PC-9 (cell line): ENCODE results near the gene SLC7A5. TPM values are rescaled to one million over a fixed set of nuclear protein-coding genes. Genes with fewer than 3 reads are reported as not detected.

Source experiments
- BruUV-seq: library from RNA; stranded (reverse); fragments of 400-500 nt; replicated peaks from 2 replicates; lab custom pipeline; 2021; lab: Mats Ljungman, UMichigan
- CTCF ChIA-PET: fragments of 300-600 bp; sonication (Branson Sonifier 250); formaldehyde crosslinking; loops from one replicate; lab custom pipeline; 2022; ENCODE audit warnings: antibody characterized with exemption; lab: Charles Lee
- POLR2A ChIA-PET: fragments of 300-600 bp; sonication (Branson Sonifier 250); formaldehyde crosslinking; loops from one replicate; lab custom pipeline; 2022; ENCODE audit warnings: antibody characterized with exemption; ENCODE audit not compliant: unreplicated experiment; lab: Charles Lee
- DNase-seq, 2 experiments: peaks; one replicate each; pipeline versions ENCODE4 v3.0.0 to v3.0.0-alpha.2; 2015 to 2022; ENCODE audit warnings: mixed read lengths in 1 of 2
- H2AFZ ChIP-seq: fragments of 200-600 bp; sonication (generic); 2 replicates; pipeline ENCODE4 v1.8.1; 2017; ENCODE audit warnings: antibody characterized with exemption
- H3F3A ChIP-seq: fragments of 200-600 bp; sonication (generic); 2 replicates; pipeline ENCODE4 v1.8.1; 2017; ENCODE audit warnings: antibody characterized with exemption, mild to moderate bottlenecking, low read depth; ENCODE audit not compliant: insufficient read depth
- H3K27ac ChIP-seq: fragments of 200-600 bp; sonication (generic); 2 replicates; pipeline ENCODE4 v1.6.1; 2016; ENCODE audit warnings: mixed run types
- H3K27me3 ChIP-seq: fragments of 200-600 bp; sonication (generic); 2 replicates; pipeline ENCODE4 v1.6.1; 2016; ENCODE audit warnings: low read depth, mixed run types; ENCODE audit not compliant: insufficient read depth
- H3K36me3 ChIP-seq: fragments of 200-600 bp; sonication (generic); 2 replicates; pipeline ENCODE4 v1.6.1; 2016; ENCODE audit warnings: low read depth, mixed run types
- H3K4me1 ChIP-seq: fragments of 200-600 bp; sonication (generic); replicated peaks from 2 replicates; pipeline ENCODE4 v1.6.1; 2016; ENCODE audit warnings: mixed run types; ENCODE audit not compliant: insufficient read depth
- H3K4me2 ChIP-seq: fragments of 200-600 bp; sonication (generic); 2 replicates; pipeline ENCODE4 v1.6.1; 2017; ENCODE audit warnings: mixed run types
- H3K4me3 ChIP-seq: fragments of 200-600 bp; sonication (generic); 2 replicates; pipeline ENCODE4 v1.6.1; 2016; ENCODE audit warnings: mixed run types
- H3K79me2 ChIP-seq: fragments of 200-600 bp; sonication (generic); 2 replicates; pipeline ENCODE4 v1.6.1; 2017; ENCODE audit warnings: low read depth, mixed run types
- H3K9me2 ChIP-seq: fragments of 200-600 bp; sonication (generic); 2 replicates; pipeline ENCODE4 v1.8.1; 2017; ENCODE audit warnings: mild to moderate bottlenecking; ENCODE audit not compliant: insufficient read depth
- H3K9me3 ChIP-seq: fragments of 200-600 bp; sonication (generic); 2 replicates; pipeline ENCODE4 v1.8.1; 2016; ENCODE audit warnings: low read depth; ENCODE audit not compliant: insufficient read depth
- H4K20me1 ChIP-seq: fragments of 200-600 bp; sonication (generic); 2 replicates; pipeline ENCODE4 v1.8.1; 2017; ENCODE audit not compliant: insufficient read depth
- CTCF ChIP-seq: fragments of 200-600 bp; sonication (generic); conservative IDR thresholded peaks from 2 replicates; pipeline ENCODE4 v1.6.1; 2017; ENCODE audit warnings: mixed run types, antibody characterized with exemption, mild to moderate bottlenecking, moderate library complexity
- EZH2 ChIP-seq: fragments of 200-600 bp; sonication (generic); IDR thresholded peaks from 2 replicates; pipeline ENCODE4 v1.8.0; 2017; ENCODE audit warnings: antibody characterized with exemption, low read depth
- intact Hi-C: fragments of 100-400 bp; cut with micrococcal nuclease; formaldehyde crosslinking; loops from one replicate; pipeline ENCODE4 v1.10.0; 2022; ENCODE audit not compliant: unreplicated experiment
- total RNA-seq: library from RNA; stranded (reverse); gene quantifications from 2 replicates; pipeline ENCODE4 v1.2.3, GENCODE V29; 2021

Gene SLC7A5
- total RNA-seq, 1 experiment from 2014 or later = 496 TPM

GRCh38 chr16:87832741-87833502 lies 36.4 kb downstream of the SLC7A5 start:
- no peak overlapping the region for H3K4me2 ChIP-seq
- intact Hi-C loops = no loop called here
- H4K20me1 ChIP-seq = peaks cover 22% of the 10 kb centered on the region
- no peaks in the 10 kb centered on the region for H3K4me1 ChIP-seq
- H3F3A ChIP-seq = peaks cover 29% of the 10 kb centered on the region; the same call in 1 of the 2 replicates
- ChIA-PET POLR2A (interaction anchor here (0.6 kb wide), 1 partner anchor 64 kb away, joined by 12 read pairs; no protein-coding TSS in a partner anchor), CTCF (no interaction called here)
- no peaks in the 10 kb centered on the region for H3K27me3 ChIP-seq
- H3K9me3 ChIP-seq = no peaks in the 10 kb centered on the region
- H3K36me3 ChIP-seq = peaks cover 19% of the 10 kb centered on the region
- no peak for DNase-seq
- H3K4me3 ChIP-seq = no peak overlapping the region
- no peak overlapping the region for H2AFZ ChIP-seq
- no peak for TF ChIP-seq EZH2
- no peak for TF ChIP-seq CTCF
- no TSS peak for BruUV-seq
- H3K9me2 ChIP-seq = no peaks in the 10 kb centered on the region
- H3K27ac ChIP-seq = no peak overlapping the region
- no peaks in the 10 kb centered on the region for H3K79me2 ChIP-seq

- TF ChIP-seq CTCF = no peak
- TF ChIP-seq EZH2 = no peak
- Histone ChIP-seq H3K79me2 (no peaks in the 10 kb centered on the region), H3K4me3 (no peak overlapping the region), H3F3A (peaks cover 31% of the 10 kb centered on the region; the same call in 1 of the 2 replicates), H3K9me2 (no peaks in the 10 kb centered on the region), H3K4me2 (no peak overlapping the region), H3K27me3 (no peaks in the 10 kb centered on the region), H4K20me1 (peaks cover 17% of the 10 kb centered on the region), H3K36me3 (peaks cover 13% of the 10 kb centered on the region), H3K27ac (no peak overlapping the region), H2AFZ (no peak overlapping the region), H3K9me3 (no peaks in the 10 kb centered on the region), H3K4me1 (no peaks in the 10 kb centered on the region)
- BruUV-seq = no TSS peak
- CTCF ChIA-PET = interaction anchor here (0.5 kb wide), 1 partner anchor 24 kb away, joined by 4 read pairs; no protein-coding TSS in a partner anchor
- intact Hi-C loops = no loop called here
- no peak for DNase-seq
- POLR2A ChIA-PET = interaction anchor here (0.6 kb wide), 1 partner anchor 64 kb away, joined by 12 read pairs; no protein-coding TSS in a partner anchor
Observed at GRCh38 chr16:87832137-87832527, 37.2 kb downstream of the SLC7A5 start.

GRCh38 chr16:87831421-87832136 lies 37.7 kb downstream of the SLC7A5 start:
- Histone ChIP-seq H3K79me2 (no peaks in the 10 kb centered on the region), H3K9me2 (no peaks in the 10 kb centered on the region), H3K4me1 (no peaks in the 10 kb centered on the region), H3K36me3 (peaks cover 10% of the 10 kb centered on the region), H3K4me2 (no peak overlapping the region), H3K4me3 (no peak overlapping the region), H3K9me3 (no peaks in the 10 kb centered on the region), H4K20me1 (peaks cover 14% of the 10 kb centered on the region), H2AFZ (no peak overlapping the region), H3F3A (peaks cover 29% of the 10 kb centered on the region; the same call in 1 of the 2 replicates), H3K27me3 (no peaks in the 10 kb centered on the region), H3K27ac (no peak overlapping the region)
- POLR2A ChIA-PET = interaction anchor here (0.6 kb wide), 1 partner anchor 63 kb away, joined by 12 read pairs; no protein-coding TSS in a partner anchor
- TF ChIP-seq CTCF (no peak), EZH2 (no peak)
- intact Hi-C loops = no loop called here
- DNase-seq = no peak
- BruUV-seq = no TSS peak
- CTCF ChIA-PET = interaction anchor here (0.5 kb wide), 1 partner anchor 24 kb away, joined by 4 read pairs; no protein-coding TSS in a partner anchor
